Activated naive CD4-positive, alpha-beta T cell (primary cell): Measurements from ENCODE around the gene ZBED2.

ENCODE experiments used
- DNase-seq, 4 experiments: peaks; one replicate each; lab custom pipeline; 2025; lab: John Stamatoyannopoulos, UW

ZBED2 gene

GRCh38 chr3:111603679-111604078, 8.5 kb upstream of the ZBED2 start:
- no peak for DNase-seq

DNA sequence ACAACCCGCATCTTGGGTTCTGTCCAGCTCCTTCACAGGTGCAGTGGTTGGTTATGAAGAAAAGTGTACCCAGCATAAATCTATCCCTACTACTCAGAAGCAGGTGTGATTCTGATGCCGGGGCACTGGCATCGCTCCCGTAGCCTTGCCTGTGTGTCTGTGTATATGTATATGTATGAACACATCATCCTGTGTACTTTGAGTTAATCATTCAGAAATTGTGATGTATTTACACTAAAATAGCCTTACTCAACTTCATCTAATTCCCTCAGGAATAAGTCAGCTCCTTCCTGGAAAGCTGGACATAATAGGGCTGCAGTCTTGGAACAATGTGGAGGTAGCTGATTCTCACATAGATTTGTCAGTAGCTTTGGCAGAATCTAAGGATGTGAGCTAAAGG, 6.7 kb upstream of the ZBED2 start:
- DNase-seq = no peak

- no peak for DNase-seq
These were observed 3.4 kb upstream of the ZBED2 start for GRCh38 chr3:111598552-111598951.

- no peak for DNase-seq
These were observed 3.0 kb upstream of the ZBED2 start for GRCh38 chr3:111598139-111598538.

- DNase-seq = no peak
These were observed 1.2 kb upstream of the ZBED2 start for GRCh38 chr3:111596328-111596727.

DNA sequence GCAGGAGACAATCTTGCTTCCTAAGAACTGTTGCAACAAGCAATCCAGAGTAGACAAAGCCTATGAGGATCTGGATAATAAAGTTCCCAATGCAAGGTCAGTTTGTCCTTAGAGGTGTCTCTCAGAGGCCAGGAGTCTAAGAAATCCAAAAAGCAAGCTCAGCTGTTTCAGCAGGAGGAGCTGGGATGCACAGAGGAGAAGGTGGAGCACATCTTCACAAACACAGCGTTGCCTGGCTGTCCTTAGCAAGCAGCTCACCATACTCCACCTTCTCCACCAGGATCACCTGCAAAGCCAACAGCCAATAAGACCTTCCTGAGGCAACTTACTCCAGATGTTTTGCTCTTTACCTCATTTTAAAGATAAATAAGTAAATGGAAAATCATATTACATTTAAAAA, 365 bp downstream of the ZBED2 start:
- no peak for DNase-seq

GRCh38 chr3:111594205-111594604, 941 bp downstream of the ZBED2 start:
- no peak for DNase-seq

- no peak for DNase-seq
These were observed 1.5 kb downstream of the ZBED2 start for GRCh38 chr3:111593666-111594065.

DNA sequence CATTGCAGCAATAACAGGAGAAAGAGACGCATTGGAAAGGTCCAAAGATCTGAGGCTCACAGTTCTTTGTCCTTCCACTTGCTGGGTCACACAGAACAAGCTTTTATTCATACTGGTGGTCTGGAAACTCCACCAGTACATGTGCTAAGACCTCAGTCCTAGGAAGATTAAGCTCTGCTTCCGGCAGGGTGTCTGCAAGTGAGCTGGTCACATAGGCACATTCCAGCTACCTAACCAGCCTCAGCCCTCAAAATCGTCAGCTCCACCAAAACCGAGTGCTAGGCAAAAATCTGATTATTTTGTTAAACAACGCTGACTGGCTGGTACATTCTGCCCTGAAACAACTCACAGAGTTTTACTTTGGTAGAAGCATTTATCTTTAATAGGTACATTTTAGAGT, 2.2 kb downstream of the ZBED2 start:
- no peak for DNase-seq

DNA sequence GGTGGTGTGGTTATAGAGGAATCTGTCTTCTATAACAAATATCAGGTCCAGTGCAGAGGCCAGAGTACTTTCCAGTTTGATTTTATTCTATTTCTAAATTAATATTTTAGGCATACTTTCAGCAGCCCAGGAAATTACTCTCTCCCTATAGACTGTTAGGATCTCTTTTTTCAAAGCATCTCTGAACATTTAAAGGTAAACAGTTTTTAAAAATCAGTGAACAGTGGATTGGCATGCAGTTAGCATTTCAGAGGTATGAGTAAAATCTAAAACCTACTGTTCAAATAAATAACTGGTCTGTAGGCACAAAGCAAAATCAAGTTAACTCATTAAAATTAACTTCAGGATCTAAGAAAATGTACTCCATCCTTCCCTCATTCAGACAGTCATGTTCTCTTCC, 3.0 kb downstream of the ZBED2 start:
- no peak for DNase-seq

- DNase-seq = no peak
These were observed 3.6 kb downstream of the ZBED2 start for GRCh38 chr3:111591555-111591954.

DNA sequence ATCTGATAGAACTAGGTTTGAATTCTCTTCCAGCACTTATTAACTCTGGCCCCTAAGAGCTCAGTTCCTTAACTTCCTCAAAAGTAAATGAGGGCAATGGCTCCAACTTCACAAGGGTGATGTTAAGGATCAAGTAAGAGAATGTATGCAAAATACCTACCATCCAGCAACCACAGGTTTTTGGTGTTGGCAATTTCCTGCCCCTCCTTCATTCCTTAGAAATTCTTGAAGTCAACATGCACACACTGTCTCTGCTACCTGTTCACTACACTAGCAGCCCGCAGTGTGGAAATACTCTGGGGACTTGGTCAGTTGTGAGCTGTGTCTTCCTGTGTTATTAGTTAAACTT, 5.0 kb downstream of the ZBED2 start:
- no peak for DNase-seq

DNA sequence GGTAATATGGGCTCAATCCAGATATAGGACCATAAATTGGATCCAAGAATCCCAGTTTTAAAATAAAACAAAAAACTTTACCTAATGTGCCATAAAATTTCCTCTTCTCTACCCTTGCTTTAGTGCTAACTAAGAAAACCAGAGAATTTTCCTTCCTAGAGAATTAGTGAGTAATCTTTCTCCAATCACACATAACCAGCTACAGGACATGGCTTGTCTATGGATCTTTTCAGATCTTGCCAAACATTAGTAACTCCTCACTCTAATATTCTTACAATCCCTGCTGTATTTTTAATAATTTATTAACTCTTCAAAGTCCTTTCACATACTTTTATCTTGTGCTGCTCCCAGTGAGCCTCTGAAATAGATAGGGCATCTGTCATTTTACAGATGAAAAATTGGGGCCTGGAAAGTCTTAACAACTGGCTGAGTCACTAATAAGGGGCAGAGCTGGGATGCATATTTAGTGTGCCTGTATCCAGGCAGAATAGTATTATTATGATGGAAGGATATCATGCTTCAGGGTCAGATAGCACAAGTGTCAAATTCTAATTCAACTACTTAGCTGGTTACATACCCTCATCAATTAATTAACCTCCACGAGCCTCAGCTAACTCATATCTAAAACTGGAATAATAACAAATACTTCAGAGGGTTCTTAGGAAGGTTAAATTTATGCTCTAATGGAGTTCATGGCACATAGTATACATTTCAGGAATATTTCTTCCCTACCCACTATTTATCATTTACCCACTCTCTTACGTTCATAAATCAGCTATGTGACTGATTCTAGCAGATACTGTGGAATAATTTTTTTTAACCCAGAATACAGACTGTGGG, 5.6 kb downstream of the ZBED2 start:
- no peak for DNase-seq

DNA sequence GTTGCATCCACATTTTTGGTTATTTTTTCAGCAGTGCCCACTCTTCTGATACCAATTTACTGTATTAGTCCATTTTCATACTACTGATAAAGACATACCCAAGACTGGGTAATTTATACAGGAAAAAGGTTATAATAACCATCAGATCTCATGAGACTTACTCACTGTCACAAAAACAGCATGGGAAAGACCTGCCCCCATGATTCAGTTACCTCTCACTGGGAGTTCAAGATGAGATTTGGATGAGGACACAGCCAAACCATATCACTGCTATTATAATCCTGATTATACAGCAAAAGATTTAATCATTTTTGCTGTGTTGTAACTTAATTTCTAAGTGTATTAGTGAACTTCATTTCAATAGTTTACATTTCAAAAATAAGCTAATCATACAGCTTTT, 6.6 kb downstream of the ZBED2 start:
- no peak for DNase-seq

DNA sequence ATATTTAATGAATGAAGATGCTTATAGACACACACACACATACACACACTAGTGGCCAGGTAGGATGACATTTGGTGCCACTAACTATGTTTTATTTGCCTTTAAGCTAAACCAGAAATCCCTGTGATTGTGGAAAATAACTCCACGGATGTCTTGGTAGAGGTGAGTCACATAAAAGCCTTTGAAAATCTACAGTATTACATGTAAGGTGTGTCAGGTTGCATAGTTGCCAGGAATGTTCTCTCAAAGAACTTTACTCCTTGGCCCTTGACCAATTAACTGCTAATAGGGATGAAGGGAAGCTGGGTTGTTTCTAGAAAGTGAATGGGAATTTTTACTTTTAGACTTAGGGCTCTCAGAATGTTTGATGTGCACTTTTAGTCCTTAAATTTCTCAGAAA, 9.9 kb downstream of the ZBED2 start:
- DNase-seq = no peak

- no peak for DNase-seq
These were observed 10.4 kb downstream of the ZBED2 start for GRCh38 chr3:111584744-111585143.

GRCh38 chr3:111582120-111582474, 13.0 kb downstream of the ZBED2 start:
- no peak for DNase-seq

GRCh38 chr3:111581403-111582119, 13.6 kb downstream of the ZBED2 start:
- DNase-seq = no peak

DNA sequence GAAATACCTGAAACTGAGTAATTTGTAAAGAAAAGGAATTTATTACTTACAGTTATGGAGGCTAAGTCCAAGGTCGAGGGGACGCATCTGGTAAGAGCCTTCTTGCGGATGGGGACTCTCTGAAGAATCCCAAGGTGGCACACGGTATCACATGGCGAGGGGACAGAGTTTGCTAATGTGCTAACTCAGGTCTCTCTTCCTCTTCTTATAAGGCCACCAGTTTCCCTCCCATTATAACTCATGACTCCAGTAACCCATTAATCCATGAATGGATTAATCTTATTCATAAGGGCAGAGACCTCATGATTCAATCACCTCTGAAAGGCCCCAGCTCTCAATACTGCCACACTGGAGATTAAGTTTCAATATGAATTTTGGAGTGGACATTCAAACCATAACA, 15.7 kb downstream of the ZBED2 start:
- DNase-seq = no peak

DNA sequence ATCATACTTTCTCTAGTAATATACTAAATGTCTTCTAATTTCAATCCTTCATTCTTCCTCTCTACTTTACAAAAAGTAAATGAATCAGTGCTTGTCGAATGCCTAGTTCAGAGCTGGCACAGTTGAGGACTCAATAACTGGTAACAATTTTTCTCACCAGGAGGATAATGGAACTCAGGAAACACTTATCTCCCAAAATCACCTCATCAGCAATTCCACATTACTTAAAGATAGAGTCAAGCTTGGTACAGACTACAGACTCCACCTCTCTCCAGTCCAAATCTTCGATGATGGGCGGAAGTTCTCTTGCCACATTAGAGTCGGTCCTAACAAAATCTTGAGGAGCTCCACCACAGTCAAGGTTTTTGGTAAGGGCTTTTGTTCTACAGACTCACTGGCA, 16.3 kb downstream of the ZBED2 start:
- DNase-seq = no peak

DNA sequence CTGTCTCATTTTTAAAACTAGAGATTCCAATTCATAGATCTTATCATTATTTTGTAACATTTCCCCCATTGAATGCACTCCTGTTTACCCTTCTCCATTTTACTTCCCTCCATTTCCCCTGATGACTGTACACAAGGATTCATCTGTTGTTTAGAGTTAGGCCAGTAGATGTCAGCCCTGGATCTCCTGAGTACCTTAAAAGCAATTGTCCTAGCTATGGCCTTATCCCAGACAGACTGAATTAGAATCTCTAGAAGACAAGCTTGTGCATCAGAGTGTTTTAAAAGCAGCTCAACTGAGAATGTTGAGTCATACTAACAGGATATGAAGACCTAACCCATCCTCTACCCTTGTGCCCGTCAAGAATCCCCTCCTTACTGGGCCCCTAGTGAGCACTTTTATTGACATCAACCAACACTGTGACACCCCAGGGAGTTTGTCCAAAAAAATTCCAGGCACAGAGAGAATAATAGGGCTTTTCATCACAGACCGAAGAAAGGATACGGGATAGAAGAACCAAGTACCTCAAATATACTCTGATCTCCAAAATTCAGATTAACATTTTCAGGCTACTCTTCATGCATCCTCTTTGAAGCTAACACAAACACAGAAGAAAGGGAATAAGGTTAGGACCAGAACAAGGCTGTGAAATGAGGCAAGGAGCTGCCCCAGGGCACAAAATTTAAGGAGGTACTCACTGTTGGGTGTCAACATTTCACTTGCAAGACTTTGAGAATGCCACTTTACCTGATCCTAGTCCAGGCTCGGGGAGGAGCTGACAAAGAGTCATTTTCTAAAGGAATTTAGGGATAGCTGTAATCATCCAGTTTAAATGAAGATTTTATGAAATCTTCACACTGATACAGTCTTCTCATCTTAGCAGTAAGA, 17.1 kb downstream of the ZBED2 start:
- no peak for DNase-seq

- DNase-seq = no peak
These were observed 18.0 kb downstream of the ZBED2 start for GRCh38 chr3:111577113-111577512.
